T-helper 2 cell treated with Interferon-gamma antibody and Interleukin-4, amounts not matched to agents 100 ng/mL and 5 ng/mL, for 36 hours (primary cell): ENCODE measurements around the gene CALML4. TPM values are rescaled to one million over a fixed set of nuclear protein-coding genes. Genes with fewer than 3 reads are reported as not detected.
"Not testable (repeated sequence)": the region's sequence is repeated elsewhere in the genome, so short reads cannot be mapped to it uniquely, and the experiment has no call there.

Source experiments
- intact Hi-C: fragments of 100-400 bp; cut with micrococcal nuclease; formaldehyde crosslinking; loops from one replicate; pipeline ENCODE4 v1.15.1; 2023
- total RNA-seq: library from RNA; stranded (reverse); gene quantifications from 2 replicates; pipeline ENCODE4 v1.2.3, GENCODE V29; 2022

Gene CALML4
- total RNA-seq, 1 donor from 2014 or later = 15.4 TPM

DNA sequence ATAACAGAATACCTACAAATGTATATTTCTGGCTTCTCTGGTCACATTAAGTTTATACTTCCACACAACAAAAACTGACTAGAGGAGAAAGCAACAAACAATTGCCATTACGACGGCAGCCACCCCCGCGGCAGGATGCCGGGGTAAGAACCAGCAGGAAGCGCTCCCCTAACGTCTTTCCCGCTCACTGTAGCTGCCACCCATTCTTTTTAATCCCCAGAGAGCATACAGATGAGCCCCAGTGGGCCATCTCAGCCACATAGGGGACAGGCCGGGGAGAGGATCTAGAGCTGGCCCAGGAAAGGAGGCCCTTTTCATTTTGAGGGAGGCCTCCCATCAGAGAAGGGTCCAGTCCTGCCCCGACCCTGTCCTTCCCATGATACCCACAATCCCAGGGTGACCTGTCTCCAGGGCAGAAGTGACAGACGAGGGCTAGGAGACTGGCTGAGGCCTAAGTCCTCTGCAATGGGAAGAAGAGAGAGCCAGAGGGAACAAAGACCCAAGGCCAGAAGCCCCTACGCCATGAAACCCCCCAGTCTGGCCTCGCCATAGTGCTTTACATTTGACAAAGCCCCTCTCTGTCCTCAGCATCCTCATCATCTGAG, 3.6 kb upstream of the CALML4 start:
- intact Hi-C loops = no loop called here

DNA sequence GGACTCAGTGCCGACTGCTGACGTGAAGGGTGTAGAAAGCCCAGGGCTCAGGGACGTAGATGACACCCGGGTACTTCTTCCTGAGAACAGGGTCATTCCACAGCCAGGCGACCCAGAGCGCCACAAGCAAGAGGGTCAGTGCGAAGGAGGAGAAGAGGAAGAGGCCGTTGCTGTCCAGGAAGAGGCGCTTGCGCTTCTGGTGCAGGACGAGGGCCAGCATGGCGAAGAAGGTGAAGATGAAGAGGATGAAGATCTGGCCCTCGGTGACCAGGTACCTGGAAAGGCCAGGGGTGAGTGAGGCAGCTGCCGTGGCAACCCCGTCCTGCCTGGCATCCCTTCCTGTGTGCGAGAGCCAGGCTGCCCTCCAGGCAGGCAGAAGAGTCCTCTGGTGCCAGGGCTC, 3.0 kb upstream of the CALML4 start:
- intact Hi-C loops = no loop called here

DNA sequence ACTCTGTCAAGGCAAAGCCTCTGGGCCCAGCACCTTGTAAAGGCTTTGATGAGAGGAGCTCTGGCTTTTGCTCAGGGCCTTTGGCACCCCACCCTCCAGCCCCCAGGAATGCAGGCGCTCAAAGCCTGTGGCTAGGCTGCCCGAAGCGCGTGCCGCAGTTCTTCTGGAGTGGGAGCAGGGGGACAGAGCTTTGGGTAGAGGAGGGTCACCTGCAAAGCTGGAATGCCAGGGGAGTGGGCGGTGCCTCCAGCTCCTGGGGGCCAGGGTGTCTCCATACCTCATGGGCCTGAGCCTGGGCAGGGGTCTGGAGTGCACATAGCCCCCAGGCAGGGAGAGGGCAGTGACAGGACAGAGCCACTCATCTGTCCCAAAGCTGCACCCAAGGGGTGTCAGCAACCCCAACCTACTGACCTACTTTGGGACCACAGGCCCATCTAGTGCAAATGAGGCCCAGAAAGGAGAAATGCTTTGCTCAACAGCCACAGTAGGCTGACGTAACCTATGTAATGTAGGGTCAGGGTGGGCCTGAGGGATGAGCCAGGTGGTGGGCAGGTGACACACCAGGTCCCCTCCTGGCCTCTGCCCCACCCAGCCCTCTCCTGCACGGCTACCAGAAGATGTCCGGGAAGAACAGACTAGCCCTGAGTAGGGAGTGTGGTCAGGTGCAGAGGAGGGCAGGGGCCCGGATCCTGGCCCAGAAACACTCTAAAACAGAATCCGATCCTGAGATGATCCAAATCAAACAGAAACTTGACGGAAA, 2.2 kb upstream of the CALML4 start:
- intact Hi-C loops = no loop called here

DNA sequence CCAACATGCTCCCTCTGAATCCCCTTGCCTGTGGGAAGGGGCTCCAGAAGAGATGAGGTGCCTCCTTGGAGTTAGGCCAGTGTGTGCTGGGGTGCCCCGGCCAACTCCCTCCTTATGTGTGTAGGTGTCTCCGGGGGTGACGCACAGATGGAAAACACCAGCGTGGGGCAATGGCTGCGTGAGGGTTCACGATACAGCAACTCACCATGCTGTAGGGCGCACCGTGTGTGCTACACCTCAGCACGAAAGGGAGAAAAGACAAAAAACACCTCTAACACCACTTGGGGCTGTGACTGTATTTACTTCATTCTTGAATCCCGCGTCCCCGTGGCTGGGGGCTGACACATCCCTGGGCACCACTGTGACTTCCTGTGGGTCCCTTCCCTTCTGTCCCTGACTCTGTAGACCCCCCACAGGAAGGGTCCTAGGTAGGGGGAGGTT, 1.6 kb upstream of the CALML4 start:
- intact Hi-C loops = no loop called here

DNA sequence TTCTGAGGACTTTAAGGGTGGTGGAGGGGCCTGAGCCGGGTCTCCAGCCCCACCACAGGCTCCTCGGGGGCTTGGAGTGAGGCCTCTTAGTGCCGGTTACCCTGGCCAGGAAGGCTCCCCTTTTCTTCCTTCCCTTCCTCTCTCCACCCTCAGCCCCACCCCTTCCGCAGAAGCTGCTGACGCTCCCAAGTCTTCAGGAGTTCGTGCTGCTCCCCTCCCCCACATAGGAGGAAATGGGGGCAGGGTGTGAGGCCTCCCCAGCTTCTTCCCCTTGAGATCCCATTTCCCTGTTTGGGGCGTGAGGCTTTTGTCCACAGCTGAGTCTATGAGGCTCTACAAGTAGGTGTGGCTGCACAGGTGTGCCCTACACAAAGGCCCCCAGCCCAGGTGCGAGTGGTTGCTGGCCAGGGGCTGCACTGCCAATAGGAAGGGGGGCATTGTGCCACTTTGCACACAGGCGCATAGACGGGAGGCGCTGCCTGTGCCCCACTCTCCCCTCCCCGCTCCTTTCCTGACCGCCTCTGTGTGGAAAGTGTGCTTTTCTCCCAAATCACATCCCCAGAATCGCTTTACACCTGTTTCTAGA, 915 bp upstream of the CALML4 start:
- intact Hi-C loops = no loop called here

DNA sequence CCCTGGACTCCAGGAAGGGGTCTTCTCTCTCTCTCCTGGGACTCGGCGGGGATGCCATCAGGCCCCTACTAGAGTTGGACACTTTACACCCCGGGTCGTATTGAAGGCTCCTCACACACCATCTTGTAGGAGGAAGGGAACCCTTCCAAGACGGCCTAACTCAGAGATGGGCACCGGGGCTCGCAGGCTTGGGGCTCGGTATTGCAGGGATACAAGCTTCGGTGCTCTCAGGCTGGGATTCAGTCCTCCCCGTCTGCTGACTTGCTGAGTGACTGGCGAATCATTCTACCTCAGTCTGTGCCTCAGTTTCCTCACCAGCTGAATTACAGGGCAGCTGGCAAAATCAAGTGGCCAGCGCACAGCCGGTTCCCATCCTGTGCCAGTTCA, 419 bp upstream of the CALML4 start:
- intact Hi-C loops = no loop called here

DNA sequence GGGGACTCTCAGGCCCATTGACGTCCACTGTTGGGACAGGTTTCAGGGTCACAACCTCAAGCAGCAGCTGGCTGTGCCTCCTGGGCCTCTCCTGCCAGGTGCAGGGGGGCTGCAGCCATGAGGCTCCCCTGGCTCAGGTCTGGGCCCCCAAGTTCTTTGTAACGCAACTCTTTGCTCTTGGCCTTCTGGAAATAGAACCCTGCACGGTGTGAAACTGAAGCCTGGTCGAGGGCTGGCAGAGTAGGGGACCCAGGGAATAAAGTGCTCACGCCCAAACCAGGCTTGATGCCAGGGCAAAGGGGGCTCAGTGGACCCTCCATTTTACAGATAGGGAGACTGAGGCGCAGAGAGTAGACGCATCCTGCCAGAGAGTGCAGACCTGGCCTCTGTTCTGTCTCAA, 771 bp downstream of the CALML4 start:
- intact Hi-C loops = no loop called here

DNA sequence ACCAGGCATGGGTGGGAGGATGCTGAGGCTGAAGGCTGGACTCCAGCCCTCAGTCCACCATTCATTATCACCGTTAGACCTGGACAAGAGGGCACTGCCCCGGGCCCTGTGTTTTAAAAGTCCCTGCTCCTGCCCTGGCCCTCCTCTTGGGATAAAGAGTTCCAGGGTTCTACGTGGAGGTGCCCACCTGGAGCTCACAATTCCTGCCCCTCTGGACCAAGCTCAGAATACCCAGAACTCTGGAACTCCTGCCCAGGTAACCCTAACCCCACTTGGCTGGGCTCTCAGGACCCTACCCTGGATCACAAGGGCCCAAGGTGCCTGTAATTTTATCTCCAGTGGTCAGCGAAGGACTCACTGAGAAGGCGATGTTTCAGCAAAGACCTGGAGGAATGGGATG, 1.2 kb downstream of the CALML4 start:
- intact Hi-C loops = no loop called here

DNA sequence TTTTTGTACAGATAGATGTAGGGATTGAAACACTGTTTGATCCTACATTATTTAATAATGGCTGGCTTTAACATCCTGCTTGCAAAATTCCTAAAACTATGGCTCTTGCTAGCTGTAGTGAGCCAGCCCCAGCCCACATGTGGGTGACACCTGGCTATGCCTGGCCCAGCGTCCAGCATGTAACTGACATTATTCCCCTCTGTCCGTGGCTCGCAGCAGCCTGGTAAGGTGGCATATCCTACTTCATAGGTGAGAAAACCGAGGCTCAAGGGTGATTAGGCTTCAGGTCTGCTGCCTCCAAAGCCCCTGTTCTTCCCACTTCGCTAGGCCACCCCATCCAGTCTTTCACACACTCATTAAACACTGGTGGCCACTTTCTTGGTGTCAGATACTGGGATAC, 1.6 kb downstream of the CALML4 start:
- intact Hi-C loops = no loop called here

DNA sequence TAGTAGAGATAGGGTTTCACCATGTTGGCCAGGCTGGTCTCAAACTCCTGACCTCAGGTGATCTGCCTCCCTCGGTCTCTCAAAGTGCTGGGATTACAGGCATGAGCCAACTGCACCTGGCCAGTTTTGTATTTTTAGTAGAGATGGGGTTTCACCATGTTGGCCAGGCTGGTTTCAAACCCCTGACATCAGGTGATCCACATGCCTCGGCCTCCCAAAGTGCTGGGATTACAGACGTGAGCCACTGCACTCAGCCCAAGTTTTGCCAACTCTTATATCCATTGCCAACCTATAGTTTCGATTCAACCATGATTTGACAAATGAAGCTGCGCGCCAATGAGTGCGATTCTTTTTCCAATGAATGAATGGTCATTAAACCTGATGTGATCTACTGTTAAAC, 2.1 kb downstream of the CALML4 start:
- intact Hi-C loops = not testable (repeated sequence)

DNA sequence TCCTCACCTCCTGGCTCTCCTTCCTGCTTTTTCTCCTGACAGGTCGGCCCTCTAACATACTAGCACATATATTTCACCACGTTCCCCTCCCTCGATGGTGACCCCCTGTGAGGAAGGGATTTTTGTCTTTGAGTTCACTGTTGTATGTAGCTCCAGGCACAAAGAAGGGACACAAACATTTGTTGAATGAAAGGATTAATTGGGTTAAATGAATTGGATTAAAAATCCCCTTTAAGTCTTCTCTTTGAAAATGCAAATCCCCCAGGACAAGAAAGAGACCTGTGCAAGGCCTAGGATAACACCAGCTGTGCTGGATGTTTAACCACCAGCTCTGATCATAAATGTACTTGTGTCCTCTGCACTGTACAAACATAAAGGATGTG, 3.3 kb downstream of the CALML4 start:
- intact Hi-C loops = no loop called here

DNA sequence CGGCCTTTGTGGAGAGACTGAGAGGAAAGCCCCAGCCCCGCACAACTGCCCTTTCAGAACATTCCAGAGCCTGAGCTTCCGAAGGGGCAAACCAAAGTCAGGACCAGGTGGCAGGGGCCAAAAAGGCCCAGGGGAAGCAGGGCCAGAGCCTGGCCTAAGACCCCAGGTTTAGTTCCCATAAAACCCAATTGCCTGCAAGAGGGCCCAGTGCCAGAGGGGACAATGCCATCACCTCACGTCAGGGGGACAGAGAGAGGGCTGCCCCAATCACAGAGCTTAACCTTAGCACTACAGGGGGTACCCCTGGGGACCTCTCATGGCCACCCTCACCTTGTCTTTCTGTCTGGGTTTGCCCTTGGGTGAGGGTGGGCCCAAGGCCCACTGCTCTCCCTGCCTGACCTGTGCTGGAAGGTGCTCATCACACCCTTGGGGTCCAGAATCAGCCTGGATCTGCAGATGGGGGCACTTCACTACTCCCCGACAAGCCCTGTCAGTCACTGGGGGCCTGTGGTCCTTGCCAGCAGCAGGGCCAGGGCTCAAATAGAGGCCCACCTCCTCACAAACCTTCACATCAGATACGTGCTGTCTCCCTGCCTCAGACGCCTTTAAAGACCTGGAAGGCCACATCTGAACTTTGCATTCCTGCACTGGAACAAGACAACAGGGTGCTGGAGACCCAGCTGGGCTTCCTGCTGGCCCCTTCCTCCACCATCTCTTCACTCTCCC, 3.8 kb downstream of the CALML4 start:
- intact Hi-C loops = no loop called here

DNA sequence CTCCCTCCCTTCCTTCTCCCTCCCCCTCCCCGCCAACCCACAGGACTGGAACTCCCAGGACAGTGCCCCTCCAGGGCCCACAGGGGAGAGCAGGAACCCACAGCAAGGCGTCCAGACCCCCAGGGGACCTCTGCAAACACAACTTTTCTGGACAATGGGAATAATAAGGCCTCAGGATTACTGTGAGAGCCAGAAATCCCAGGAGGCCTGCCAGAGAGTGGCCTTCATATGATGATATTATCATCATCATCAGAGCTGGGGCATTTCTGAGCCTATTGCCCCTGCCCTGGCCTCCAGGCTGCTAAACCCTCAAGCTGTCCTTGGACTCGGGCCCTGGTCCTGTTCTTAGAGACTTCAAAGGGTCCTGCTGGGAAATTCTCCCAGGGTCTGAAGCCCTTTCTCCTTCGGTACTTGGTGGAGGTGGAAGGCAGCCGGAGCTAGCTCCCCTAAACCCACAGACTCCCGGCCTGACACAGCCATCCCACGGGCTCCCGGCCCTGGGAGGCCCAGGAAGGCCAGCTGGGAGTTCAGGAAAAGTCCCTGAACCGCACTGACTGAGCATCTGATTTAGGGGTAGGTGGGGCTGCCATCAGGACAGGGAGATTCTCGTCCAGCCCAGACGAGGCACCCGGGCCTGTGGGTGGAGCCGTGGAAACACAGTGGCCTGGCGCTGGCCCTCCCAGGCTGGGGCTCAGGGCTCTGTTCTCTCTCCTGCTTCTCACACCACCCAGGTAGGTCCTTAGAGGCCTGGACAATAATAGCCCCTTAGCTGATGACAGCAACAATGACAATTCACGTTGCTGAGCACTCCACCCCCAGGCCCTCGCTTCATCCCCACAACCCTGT, 4.9 kb downstream of the CALML4 start:
- intact Hi-C loops = no loop called here

DNA sequence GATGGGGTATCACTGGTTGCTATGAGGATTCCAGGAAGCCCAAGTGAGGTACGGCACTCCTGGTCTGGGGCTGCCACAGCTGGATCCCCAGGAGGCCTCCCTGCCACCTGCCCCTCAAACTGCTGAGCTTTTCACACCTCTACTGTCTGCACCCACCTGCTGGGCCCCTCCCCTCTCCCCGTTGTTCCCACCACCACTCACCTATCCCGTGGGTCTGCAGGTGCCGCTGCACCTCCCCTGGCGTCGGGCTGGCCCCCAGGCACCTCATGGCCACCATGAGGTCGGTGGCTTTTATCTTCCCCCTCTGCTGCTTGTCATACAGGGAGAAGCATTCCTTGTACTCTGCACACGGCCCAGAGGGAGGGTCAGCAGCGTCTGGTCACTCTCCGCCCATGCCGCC, 5.8 kb downstream of the CALML4 start:
- intact Hi-C loops = no loop called here

DNA sequence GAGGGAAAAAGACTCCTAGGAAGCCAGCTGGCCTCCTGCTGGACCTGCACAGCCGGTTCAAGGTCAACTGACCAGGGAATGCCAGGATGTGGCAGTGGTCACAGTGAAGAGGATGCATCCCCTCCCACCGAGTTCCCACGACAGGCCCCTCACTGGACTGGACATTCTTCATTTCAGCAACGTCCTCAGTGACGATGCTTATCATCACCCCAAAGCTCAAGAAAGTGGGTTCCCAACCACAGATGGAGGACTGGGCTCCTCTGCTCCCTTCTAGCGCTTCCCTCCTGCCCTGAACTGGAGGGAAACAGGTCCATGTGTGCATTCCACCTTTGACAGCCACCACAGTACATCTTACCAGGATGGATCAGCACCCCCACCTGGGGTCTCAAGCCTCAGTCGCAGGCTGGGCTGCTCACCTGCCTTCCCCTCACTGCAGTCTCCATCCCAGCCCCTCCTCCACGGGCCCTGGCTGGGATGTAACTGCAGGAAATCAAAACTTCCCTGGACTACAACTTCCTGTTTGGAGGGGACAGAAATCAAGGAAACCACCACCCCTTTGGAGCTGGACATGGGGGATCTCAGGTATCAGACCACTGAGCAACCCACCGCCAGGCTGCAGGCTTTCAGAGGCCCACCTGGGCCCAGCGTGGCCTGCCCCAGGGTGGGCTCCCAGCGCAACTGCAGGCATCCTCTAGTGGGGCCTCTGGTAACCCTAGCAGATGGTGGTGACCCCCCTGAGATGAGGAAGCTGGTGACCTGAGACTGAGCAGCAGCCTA, 7.3 kb downstream of the CALML4 start:
- intact Hi-C loops = no loop called here

DNA sequence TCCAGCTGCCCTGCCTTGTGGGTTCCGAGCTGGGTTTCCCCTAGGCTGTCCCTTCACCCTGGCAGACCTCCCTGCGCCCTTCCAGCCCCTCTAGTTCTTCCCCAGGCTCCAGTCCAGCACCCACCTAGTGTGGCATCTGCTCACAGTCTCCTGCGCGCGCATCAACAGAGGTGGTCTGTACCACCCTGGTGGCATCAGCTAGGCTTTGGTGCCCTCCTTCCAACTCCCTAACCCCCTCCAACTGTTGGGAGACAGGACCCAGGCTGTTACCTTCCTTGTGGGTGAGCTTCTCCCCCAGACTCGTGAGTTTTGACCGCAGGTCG, 8.0 kb downstream of the CALML4 start:
- intact Hi-C loops = no loop called here

DNA sequence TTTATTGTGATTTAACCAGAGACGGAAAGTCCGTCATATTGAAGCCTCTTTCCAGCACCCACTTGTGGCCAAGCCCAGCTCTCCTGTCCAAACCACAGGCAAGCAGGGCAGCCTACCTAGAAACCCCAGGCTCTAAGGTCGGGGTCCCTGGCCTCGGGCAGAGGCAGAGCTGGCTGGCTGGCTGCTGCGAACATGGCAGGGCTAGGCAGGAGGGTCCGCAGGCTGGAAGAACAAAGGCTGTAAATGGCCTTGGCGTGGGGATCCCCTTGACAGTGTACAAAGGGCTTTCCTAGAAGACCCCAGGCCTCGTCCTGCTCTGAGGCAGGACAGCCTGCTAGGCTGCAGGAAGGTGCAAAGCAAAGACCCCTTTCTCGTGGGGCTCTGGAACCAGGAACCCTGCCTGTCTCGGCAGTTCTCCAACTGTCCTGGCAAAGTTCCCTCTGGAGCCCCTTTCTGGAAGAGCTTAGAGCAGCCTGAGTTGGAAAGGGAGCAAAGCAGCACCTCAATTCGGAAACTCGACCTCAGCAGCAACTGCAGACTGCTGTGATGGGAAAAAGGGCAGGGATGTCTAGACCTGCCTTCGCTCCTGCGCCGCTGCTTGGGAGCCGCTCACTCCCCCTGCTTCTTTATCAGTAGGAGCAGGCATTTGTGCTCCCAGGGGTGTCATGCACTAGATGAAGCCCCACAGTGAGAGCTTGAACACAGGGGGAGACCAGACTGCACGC, 8.5 kb downstream of the CALML4 start:
- intact Hi-C loops = no loop called here

DNA sequence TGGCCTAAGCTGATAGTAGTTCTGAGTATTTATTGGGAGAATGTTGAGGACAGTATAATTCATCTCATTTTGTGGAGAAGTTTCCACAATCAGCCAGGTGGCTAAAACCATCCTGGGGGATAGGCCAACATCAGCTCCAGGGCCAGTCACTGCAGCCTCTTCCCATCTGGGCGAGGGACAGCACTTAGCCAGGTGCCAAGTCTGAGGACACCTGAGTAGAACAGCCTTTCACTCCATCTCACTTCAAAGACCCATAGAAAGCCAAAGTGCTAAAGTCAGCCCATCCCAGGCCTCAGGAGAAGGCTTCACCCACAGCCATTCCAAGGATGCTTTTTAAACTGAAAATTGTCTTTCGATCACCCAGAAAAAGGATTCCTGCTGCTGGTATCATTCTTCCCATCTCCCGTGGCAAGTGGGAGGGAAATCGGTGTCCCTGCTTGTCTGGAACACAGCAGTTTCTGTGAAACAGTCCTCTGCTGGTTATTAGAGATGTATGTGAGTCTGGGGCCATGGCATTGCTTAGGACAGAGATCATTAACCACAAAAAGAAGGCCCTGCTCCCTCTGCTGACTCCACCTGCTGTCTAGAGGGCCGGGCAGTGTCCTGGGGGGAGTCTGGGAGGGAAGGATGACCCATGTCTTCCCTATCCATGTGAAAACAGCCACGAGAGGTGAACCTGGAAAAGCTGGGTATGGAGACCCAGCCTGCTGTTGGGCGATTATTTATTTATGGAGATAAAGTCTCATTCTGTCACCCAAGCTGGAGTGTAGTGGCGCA, 9.6 kb downstream of the CALML4 start:
- intact Hi-C loops = no loop called here

DNA sequence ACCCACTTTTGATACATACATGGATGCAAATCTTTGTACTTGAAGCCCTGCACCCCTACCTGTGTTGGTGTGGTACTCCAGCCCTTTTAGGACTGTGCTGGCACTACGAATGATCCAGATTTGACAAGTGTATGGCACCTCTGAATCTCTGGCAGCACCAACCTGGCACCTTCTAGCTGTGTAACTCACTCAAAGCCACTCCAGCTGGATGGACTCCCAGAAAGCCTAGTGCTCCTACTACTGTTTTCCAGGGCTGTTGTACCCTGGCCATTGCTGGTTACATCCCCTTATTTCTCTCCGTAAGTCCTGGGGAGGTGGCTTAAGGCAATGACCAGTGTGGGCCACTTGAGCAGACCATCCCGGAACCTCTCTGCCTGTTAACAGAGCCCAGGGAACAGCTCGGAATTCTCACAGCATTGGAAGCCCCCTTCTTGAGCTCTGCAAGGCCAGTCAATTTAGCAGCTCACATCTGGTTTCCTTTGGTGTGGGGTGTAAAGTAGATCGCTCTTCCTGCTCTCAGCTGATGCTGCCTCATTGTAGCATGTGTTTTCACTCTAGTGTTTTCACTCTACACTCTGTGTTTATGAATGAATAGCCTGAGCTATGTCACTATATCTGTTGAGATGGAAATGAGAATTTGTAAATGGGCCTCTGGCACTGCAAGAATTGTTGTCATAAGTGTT, 12.2 kb downstream of the CALML4 start:
- intact Hi-C loops = no loop called here
